GM12878 (cell line): ENCODE measurements around the gene FAM227A. TPM values are rescaled to one million over a fixed set of nuclear protein-coding genes. Genes with fewer than 3 reads are reported as not detected.

Experiments
- ATAC-seq: fragments of 200-7000 bp; cut with Tn5 transposase; 3 replicates; pipeline ENCODE4 v1.9.1; 2020; ENCODE audit warnings: mild to moderate bottlenecking, moderate library complexity
- BruUV-seq: library from RNA; stranded (reverse); fragments of 400-500 nt; replicated peaks from 2 replicates; lab custom pipeline; 2021; lab: Mats Ljungman, UMichigan
- CTCF ChIA-PET: fragments of 300-600 bp; sonication (Branson Sonifier 250); formaldehyde crosslinking; extraction: SDS; loops from one replicate; lab custom pipeline; 2021; ENCODE audit warnings: inconsistent platforms; lab: Yijun Ruan, JAX
- POLR2A ChIA-PET: fragments of 350-600 bp; formaldehyde crosslinking; extraction: SDS; loops from one replicate; lab custom pipeline; 2021; ENCODE audit warnings: inconsistent platforms; lab: Charles Lee
- RAD21 ChIA-PET: fragments of 300-600 bp; sonication (Branson Sonifier 250); formaldehyde crosslinking; loops from one replicate; lab custom pipeline; 2023; ENCODE audit warnings: antibody characterized with exemption; ENCODE audit not compliant: unreplicated experiment; lab: Charles Lee
- SMC1A ChIA-PET: fragments of 300-600 bp; sonication (Branson Sonifier 250); formaldehyde crosslinking; loops from one replicate; lab custom pipeline; 2023; ENCODE audit not compliant: unreplicated experiment, uncharacterized antibody; lab: Charles Lee
- DNase-seq: peaks from one replicate; pipeline ENCODE4 v3.0.0-alpha.2; 2011; ENCODE audit warnings: low read depth, low spot score
- FAIRE-seq: peaks from 3 replicates; lab custom pipeline; 2011; peaks lifted over from hg19 to GRCh38; lab: Jason Lieb, UNC
- H2AFZ ChIP-seq: 2 replicates; pipeline ENCODE4 v1.6.0; 2011; ENCODE audit warnings: low read depth, low read length, control low read depth; ENCODE audit not compliant: control insufficient read depth
- H3K27ac ChIP-seq: 2 replicates; pipeline ENCODE4 v1.5.1; 2011; ENCODE audit warnings: control low read depth; ENCODE audit not compliant: control insufficient read depth, insufficient read depth
- H3K27me3 ChIP-seq, 2 experiments: replicated peaks in 1 of 2; 2 replicates each; pipeline versions ENCODE4 v1.6.0 to v1.6.1; 2011; ENCODE audit warnings: low read length in 1 of 2; ENCODE audit not compliant: control insufficient read depth in 2 of 2, insufficient read depth in 2 of 2
- H3K36me3 ChIP-seq, 2 experiments: 2 replicates each; pipeline ENCODE4 v1.5.1; 2011; ENCODE audit warnings: low read length in 1 of 2; ENCODE audit not compliant: control insufficient read depth in 2 of 2, insufficient read depth in 2 of 2
- H3K4me1 ChIP-seq: 2 replicates; pipeline ENCODE4 v1.6.1; 2011; ENCODE audit warnings: mild to moderate bottlenecking, low read length, moderate library complexity, mixed read lengths; ENCODE audit not compliant: control insufficient read depth, insufficient read depth
- H3K4me2 ChIP-seq: 2 replicates; pipeline ENCODE4 v1.6.0; 2011; ENCODE audit warnings: control low read depth; ENCODE audit not compliant: control insufficient read depth, insufficient read depth
- H3K4me3 ChIP-seq: fragments of 200-600 bp; sonication (generic); 2 replicates; pipeline ENCODE4 v1.5.1; 2016
- H3K79me2 ChIP-seq: 2 replicates; pipeline ENCODE4 v1.6.0; 2011; ENCODE audit warnings: low read length; ENCODE audit not compliant: control insufficient read depth, insufficient read depth
- H3K9ac ChIP-seq: 2 replicates; pipeline ENCODE4 v1.8.0; 2011; ENCODE audit warnings: low read length, control low read depth, mixed read lengths; ENCODE audit not compliant: control insufficient read depth, insufficient read depth
- H3K9me3 ChIP-seq: replicated peaks from 3 replicates; pipeline ENCODE4 v1.5.1; 2011; ENCODE audit warnings: mild to moderate bottlenecking, low read length; ENCODE audit not compliant: control insufficient read depth, insufficient read depth
- H4K20me1 ChIP-seq: 2 replicates; pipeline ENCODE4 v1.6.0; 2011; ENCODE audit not compliant: control insufficient read depth, insufficient read depth
- BACH1 ChIP-seq: fragments of 450-650 bp; IDR thresholded peaks from 2 replicates; pipeline ENCODE4 v1.6.1; 2017; ENCODE audit warnings: mild to moderate bottlenecking, borderline replicate concordance
- CBX3 ChIP-seq: fragments of 200-600 bp; sonication (generic); IDR thresholded peaks from 2 replicates; pipeline ENCODE4 v1.6.1; 2016; ENCODE audit warnings: low read depth, borderline replicate concordance
- EGR1 ChIP-seq, 2 experiments: IDR thresholded peaks; 1 replicate in 1 of 2; 2 replicates in 1 of 2; pipeline ENCODE4 v1.6.1; 2011 to 2012; ENCODE audit warnings: low read depth in 2 of 2, low read length in 2 of 2, borderline replicate concordance in 1 of 2, mild to moderate bottlenecking in 1 of 2, moderate library complexity in 1 of 2
- ELK1 ChIP-seq: IDR thresholded peaks from 2 replicates; pipeline ENCODE4 v1.6.1; 2012; ENCODE audit warnings: low read depth, low read length, improper control_type of control experiment
- FOXK2 ChIP-seq: fragments of 450-650 bp; IDR thresholded peaks from 2 replicates; pipeline ENCODE4 v1.6.1; 2017; ENCODE audit warnings: mild to moderate bottlenecking, moderate library complexity
- HDAC6 ChIP-seq: fragments of 200-600 bp; sonication (generic); IDR thresholded peaks from one replicate; pipeline ENCODE4 v1.8.0; 2017; ENCODE audit warnings: antibody characterized with exemption; ENCODE audit not compliant: unreplicated experiment
- IRF4 ChIP-seq: IDR thresholded peaks from 2 replicates; pipeline ENCODE4 v1.6.1; 2011; ENCODE audit warnings: low read depth, low read length
- KLF5 ChIP-seq: fragments of 450-650 bp; IDR thresholded peaks from 2 replicates; pipeline ENCODE4 v1.6.1; 2014; ENCODE audit warnings: mild to moderate bottlenecking; ENCODE audit not compliant: partially characterized antibody
- NFXL1 ChIP-seq: fragments of 450-650 bp; IDR thresholded peaks from 2 replicates; pipeline ENCODE4 v1.6.1; 2017; ENCODE audit warnings: antibody characterized with exemption, mild to moderate bottlenecking, borderline replicate concordance
- NR2C2 ChIP-seq: IDR thresholded peaks from 2 replicates; pipeline ENCODE4 v1.6.1; 2011; ENCODE audit warnings: borderline replicate concordance, low read depth; ENCODE audit not compliant: control insufficient read depth, insufficient read length
- PAX8 ChIP-seq: fragments of 450-650 bp; IDR thresholded peaks from 2 replicates; pipeline ENCODE4 v1.6.1; 2017; ENCODE audit warnings: mild to moderate bottlenecking, moderate library complexity
- SMC3 ChIP-seq: IDR thresholded peaks from 2 replicates; pipeline ENCODE4 v1.6.1; 2011; ENCODE audit warnings: low read length, improper control_type of control experiment, borderline replicate concordance
- SUZ12 ChIP-seq: fragments of 200-600 bp; sonication (generic); IDR thresholded peaks from one replicate; pipeline ENCODE4 v1.6.1; 2018; ENCODE audit warnings: antibody characterized with exemption, mild to moderate bottlenecking; ENCODE audit not compliant: unreplicated experiment
- WGBS: methylation state at CpG from one replicate; pipeline ENCODE4 v1.1.6; 2016; ENCODE audit warnings: low lambda C conversion rate; ENCODE audit not compliant: insufficient replicate concordance, insufficient coverage; ENCODE audit errors: missing lambda C conversion rate; 5-methylcytosine and 5-hydroxymethylcytosine counted together
- in situ Hi-C: fragments of 300-500 bp; cut with MboI; formaldehyde crosslinking; loops from 9 replicates; pipeline ENCODE4 v1.14.3; 2018; ENCODE audit warnings: mixed read lengths
- intact Hi-C: fragments of 100-400 bp; cut with micrococcal nuclease; formaldehyde crosslinking; loops from one replicate; pipeline ENCODE4 v1.14.2; 2022; ENCODE audit not compliant: unreplicated experiment
- polyA plus RNA-seq, 11 experiments: library from polyadenylated mRNA; depleted of rRNA in 4 of 11; unstranded in 6 of 11; stranded (reverse) in 5 of 11; fragments of >200 nt; fragmentation: Nextera tagmentation in 4 of 11; fragmentation: Illumina TruSeq in 1 of 11; extraction: Ambion mirVana in 4 of 11; extraction: Trizol in 1 of 11; gene quantifications; 1 replicate in 1 of 11; 2 replicates in 10 of 11; pipeline versions ENCODE4 v1.2.1 to v1.2.3, GENCODE V29; 2011 to 2016; ENCODE audit warnings: inconsistent platforms in 2 of 11, missing spikeins in 2 of 11, low read depth in 1 of 11
- total RNA-seq, 4 experiments: library from RNA; depleted of rRNA in 3 of 4; stranded (reverse); fragments of >200 nt in 3 of 4; fragmentation: Illumina TruSeq in 1 of 4; extraction: Trizol in 1 of 4; gene quantifications; 2 replicates each; pipeline versions ENCODE4 v1.2.1 to v1.2.3, GENCODE V29; 2013 to 2021
- TF ChIP-seq, protein P1 (sequence below): fragments of 450-650 bp; IDR thresholded peaks from 2 replicates; pipeline ENCODE4 v1.6.1; 2017; ENCODE audit warnings: mild to moderate bottlenecking, moderate library complexity
- TF ChIP-seq, protein P2 (sequence below): fragments of 450-650 bp; IDR thresholded peaks from 2 replicates; pipeline ENCODE4 v1.6.1; 2014; ENCODE audit warnings: mild to moderate bottlenecking

FAM227A gene
- total and polyA plus RNA-seq, 10 of the 15 experiments (the other 5 are each of a cell fraction or from before 2014, with no cell fraction given): 0.02 to 0.59 (median 0.25) TPM

- Histone ChIP-seq H3K27me3 (no peaks in the 10 kb centered on the region), H4K20me1 (no peaks in the 10 kb centered on the region), H3K9ac (peak within 1 kb of the TSS; percentile 90), H3K36me3 (0 out of 4 replicates have a peak, but pooled peaks cover 0 to 7% of the 10 kb centered on the region in 2 experiments), H3K4me3 (peak within 1 kb of the TSS; percentile 86), H2AFZ (peak within 1 kb of the TSS; percentile 79), H3K4me2 (peak within 1 kb of the TSS; percentile 85), H3K79me2 (peaks cover 48% of the 10 kb centered on the region), H3K27ac (peak within 1 kb of the TSS; percentile 89), H3K4me1 (peaks cover 12% of the 10 kb centered on the region), H3K9me3 (no peaks in the 10 kb centered on the region)
- RAD21 ChIA-PET: interaction anchor here (1.8 kb wide), 1 partner anchor 19 kb away, joined by 12 read pairs; the partner anchor contains the start of gene TOMM22
- WGBS: under 1% methylated on average over 81 of the region's 94 CpGs
- intact Hi-C loops: loop anchor here (10.0 kb wide), 1 partner anchor 196 kb away; the partner anchor contains the start of gene DDX17
- FAIRE-seq: no peak
- DNase-seq: peak; percentile 67
- in situ Hi-C loops: no loop called here
- CTCF ChIA-PET: interaction anchor here (4.4 kb wide), 1 partner anchor 18 kb away, joined by 45 read pairs; the partner anchor contains the start of gene TOMM22
- POLR2A ChIA-PET: no interaction called here
- ATAC-seq: peak; percentile 41
- TSS peak; percentile 90 for BruUV-seq
- SMC1A ChIA-PET: interaction anchor here (1.8 to 6.3 kb wide), 2 partner anchors 18 to 27 kb away, joined by 5 to 43 read pairs; partner anchors contain the start of gene TOMM22
- TF ChIP-seq NFXL1 (no peak), CBX3 (no peak), SUZ12 (no peak), HDAC6 (no peak), PAX8 (no peak), BACH1 (peak; percentile 90), FOXK2 (no peak), EGR1 (IDR thresholded peaks at IDR 0.05; ENCODE audit: borderline replicate concordance in 1 of 2, low read depth in 2 of 2, low read length in 2 of 2) (peak in 1 of 2 experiments; percentile 92; a peak in 2 of 3 replicates), SMC3 (no peak), NR2C2 (no peak), KLF5 (peak; percentile 83), ELK1 (no peak; the same call in 1 of the 2 replicates), IRF4 (0 out of 2 replicates have a peak, but pooled peaks have one; percentile 13)
- TF ChIP-seq, protein P1, sequence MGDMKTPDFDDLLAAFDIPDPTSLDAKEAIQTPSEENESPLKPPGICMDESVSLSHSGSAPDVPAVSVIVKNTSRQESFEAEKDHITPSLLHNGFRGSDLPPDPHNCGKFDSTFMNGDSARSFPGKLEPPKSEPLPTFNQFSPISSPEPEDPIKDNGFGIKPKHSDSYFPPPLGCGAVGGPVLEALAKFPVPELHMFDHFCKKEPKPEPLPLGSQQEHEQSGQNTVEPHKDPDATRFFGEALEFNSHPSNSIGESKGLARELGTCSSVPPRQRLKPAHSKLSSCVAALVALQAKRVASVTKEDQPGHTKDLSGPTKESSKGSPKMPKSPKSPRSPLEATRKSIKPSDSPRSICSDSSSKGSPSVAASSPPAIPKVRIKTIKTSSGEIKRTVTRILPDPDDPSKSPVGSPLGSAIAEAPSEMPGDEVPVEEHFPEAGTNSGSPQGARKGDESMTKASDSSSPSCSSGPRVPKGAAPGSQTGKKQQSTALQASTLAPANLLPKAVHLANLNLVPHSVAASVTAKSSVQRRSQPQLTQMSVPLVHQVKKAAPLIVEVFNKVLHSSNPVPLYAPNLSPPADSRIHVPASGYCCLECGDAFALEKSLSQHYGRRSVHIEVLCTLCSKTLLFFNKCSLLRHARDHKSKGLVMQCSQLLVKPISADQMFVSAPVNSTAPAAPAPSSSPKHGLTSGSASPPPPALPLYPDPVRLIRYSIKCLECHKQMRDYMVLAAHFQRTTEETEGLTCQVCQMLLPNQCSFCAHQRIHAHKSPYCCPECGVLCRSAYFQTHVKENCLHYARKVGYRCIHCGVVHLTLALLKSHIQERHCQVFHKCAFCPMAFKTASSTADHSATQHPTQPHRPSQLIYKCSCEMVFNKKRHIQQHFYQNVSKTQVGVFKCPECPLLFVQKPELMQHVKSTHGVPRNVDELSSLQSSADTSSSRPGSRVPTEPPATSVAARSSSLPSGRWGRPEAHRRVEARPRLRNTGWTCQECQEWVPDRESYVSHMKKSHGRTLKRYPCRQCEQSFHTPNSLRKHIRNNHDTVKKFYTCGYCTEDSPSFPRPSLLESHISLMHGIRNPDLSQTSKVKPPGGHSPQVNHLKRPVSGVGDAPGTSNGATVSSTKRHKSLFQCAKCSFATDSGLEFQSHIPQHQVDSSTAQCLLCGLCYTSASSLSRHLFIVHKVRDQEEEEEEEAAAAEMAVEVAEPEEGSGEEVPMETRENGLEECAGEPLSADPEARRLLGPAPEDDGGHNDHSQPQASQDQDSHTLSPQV: peak; percentile 94
- TF ChIP-seq, protein P2, sequence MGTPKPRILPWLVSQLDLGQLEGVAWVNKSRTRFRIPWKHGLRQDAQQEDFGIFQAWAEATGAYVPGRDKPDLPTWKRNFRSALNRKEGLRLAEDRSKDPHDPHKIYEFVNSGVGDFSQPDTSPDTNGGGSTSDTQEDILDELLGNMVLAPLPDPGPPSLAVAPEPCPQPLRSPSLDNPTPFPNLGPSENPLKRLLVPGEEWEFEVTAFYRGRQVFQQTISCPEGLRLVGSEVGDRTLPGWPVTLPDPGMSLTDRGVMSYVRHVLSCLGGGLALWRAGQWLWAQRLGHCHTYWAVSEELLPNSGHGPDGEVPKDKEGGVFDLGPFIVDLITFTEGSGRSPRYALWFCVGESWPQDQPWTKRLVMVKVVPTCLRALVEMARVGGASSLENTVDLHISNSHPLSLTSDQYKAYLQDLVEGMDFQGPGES: 0 out of 2 replicates have a peak, but pooled peaks have one; percentile 25
These were observed 44.8 kb upstream of the FAM227A start, which contains the start of gene JOSD1 for GRCh38 chr22:38700789-38701628. Gene JOSD1, minus strand, starts transcription at chr22:38700943. Its CDS starts 956 bp downstream, at chr22:38699987.
